ENCODE results near the gene PSD2. TPM values are rescaled to one million over a fixed set of nuclear protein-coding genes. Genes with fewer than 3 reads are reported as not detected.

PSD2 gene
- total RNA-seq, 1 donor from 2014 or later = not detected

- H3K4me3 ChIP-seq = no peak overlapping the region
- intact Hi-C loops (cut with DNase I) = no loop called here
Observed at GRCh38 chr5:139847091-139847490, 51.5 kb downstream of the PSD2 start.

DNA sequence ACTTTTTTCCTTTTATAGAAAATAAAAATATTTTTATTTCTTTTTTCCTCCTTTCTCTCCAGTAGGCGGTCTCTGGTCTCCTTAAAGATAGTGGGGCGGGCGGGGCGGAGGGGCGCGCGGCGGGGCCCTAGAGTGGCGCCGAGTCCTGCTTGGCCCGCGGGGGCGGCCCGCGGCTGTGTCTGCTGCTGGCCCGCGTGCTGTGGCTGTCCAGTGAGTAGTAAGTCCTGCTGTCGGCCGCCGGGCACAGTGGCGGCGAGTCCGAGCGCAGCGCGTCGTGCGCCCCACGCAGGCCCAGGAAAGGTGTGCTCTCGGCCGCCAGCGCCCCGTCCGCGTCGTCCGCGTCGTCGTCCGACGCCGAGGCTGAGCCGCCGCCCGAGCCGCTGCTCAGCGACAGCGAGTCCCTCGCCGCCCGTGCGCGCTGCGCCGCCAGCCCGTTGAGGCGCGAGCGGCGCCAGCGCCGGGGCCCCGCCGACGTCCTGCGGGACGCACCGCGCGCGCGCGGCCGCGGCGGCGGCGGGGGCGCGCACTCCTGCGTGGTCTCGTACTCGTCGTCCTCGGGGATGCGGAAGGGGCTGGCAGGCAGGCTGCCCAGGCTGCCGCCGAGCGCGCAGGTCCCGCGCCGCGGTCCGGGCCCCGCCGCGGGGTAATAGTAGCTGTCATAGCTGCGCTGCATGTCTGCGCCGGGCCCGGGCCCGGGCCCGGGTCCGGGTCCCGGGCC, 52.3 kb downstream of the PSD2 start:
- peak; percentile 79 for DNase-seq
- Histone ChIP-seq H3K9me3 (no peaks in the 10 kb centered on the region), H3K4me3 (peak overlapping the region; percentile 55), H3K4me1 (peaks cover 13% of the 10 kb centered on the region), H3K36me3 (no peaks in the 10 kb centered on the region), H3K27ac (peak overlapping the region; percentile 73), H3K27me3 (peaks cover 9% of the 10 kb centered on the region)
- peak; percentile 79 for ATAC-seq
- no peak for TF ChIP-seq CTCF (IDR thresholded peaks at IDR 0.05)
- intact Hi-C loops (cut with DNase I) = no loop called here

More at GRCh38 chr5:139847091-139847490, 51.5 kb downstream of the PSD2 start:
- Histone ChIP-seq H3K9me3 (no peaks in the 10 kb centered on the region), H3K27ac (no peak overlapping the region), H3K36me3 (no peaks in the 10 kb centered on the region), H3K4me1 (peaks cover 13% of the 10 kb centered on the region), H3K27me3 (peaks cover 9% of the 10 kb centered on the region)
- ATAC-seq (no peak), DNase-seq (peak; percentile 35)
- TF ChIP-seq CTCF (IDR thresholded peaks at IDR 0.05) = no peak

GRCh38 chr5:139848508-139849100, 53.0 kb downstream of the PSD2 start:
- H3K9me3 ChIP-seq = no peaks in the 10 kb centered on the region
- H3K4me1 ChIP-seq = peaks cover 13% of the 10 kb centered on the region
- peak; percentile 71 for DNase-seq
- ATAC-seq = no peak
- intact Hi-C loops (cut with DNase I) = no loop called here
- H3K27ac ChIP-seq = peak overlapping the region; percentile 55
- no peak for TF ChIP-seq CTCF (IDR thresholded peaks at IDR 0.05)
- H3K4me3 ChIP-seq = peak overlapping the region; percentile 55
- peaks cover 9% of the 10 kb centered on the region for H3K27me3 ChIP-seq
- no peaks in the 10 kb centered on the region for H3K36me3 ChIP-seq

GRCh38 chr5:139849501-139849900, 53.9 kb downstream of the PSD2 start:
- Histone ChIP-seq H3K4me1 (peaks cover 10% of the 10 kb centered on the region), H3K27ac (peak overlapping the region; percentile 24), H3K27me3 (peaks cover 9% of the 10 kb centered on the region), H3K36me3 (no peaks in the 10 kb centered on the region), H3K4me3 (no peak overlapping the region), H3K9me3 (no peaks in the 10 kb centered on the region)
- intact Hi-C loops (cut with DNase I) = no loop called here
- TF ChIP-seq CTCF (IDR thresholded peaks at IDR 0.05) = no peak
- ATAC-seq (no peak), DNase-seq (peak; percentile 53)

GRCh38 chr5:139849942-139850341, 54.3 kb downstream of the PSD2 start:
- peaks cover 9% of the 10 kb centered on the region for H3K4me1 ChIP-seq
- DNase-seq (no peak), ATAC-seq (peak; percentile 5)
- H3K36me3 ChIP-seq = no peaks in the 10 kb centered on the region
- no peak overlapping the region for H3K4me3 ChIP-seq
- H3K27me3 ChIP-seq = peaks cover 9% of the 10 kb centered on the region
- no peaks in the 10 kb centered on the region for H3K9me3 ChIP-seq
- no peak for TF ChIP-seq CTCF (IDR thresholded peaks at IDR 0.05)
- intact Hi-C loops (cut with DNase I) = no loop called here
- H3K27ac ChIP-seq = peak overlapping the region; percentile 24
